ENCODE results near the gene SOD3. TPM values are rescaled to one million over a fixed set of nuclear protein-coding genes. Genes with fewer than 3 reads are reported as not detected.

The SOD3 gene
- total RNA-seq, 1 experiment from 2014 or later, result 10.7 TPM

DNA sequence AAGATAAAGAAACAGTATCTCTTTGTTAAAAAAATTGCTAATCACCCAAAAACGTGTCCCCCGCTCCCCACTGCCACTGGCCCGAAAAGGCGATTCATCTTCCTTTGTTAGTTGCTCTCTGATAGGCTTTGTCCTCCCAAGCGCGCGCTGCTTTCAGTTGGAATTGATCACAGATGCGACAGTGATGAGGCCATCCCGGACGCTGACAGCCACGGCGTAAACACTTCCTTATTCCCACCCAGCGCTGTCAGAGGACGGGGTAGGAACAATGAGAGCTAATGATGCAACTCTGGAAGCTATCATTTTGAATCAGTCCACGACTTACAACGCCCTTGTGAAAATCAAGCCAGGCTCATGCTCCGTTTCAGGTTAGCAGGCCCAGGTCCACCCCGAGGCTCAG is 21.4 kb downstream of the SOD3 start:
- ATAC-seq, result no peak
- no peak overlapping the region for H3K4me3 ChIP-seq (ENCODE audit: low read length)
- H3K9ac ChIP-seq (ENCODE audit: low read length), result no peak overlapping the region
- no peak overlapping the region for H3K4me2 ChIP-seq (ENCODE audit: low read length)
- H3K79me2 ChIP-seq (ENCODE audit: low read length), result no peaks in the 10 kb centered on the region
- intact Hi-C loops (cut with micrococcal nuclease), result no loop called here
- H3K4me1 ChIP-seq (ENCODE audit: insufficient read depth, low read length), result no peaks in the 10 kb centered on the region
- H2AFZ ChIP-seq (ENCODE audit: low read length), result no peak overlapping the region
- ChIA-PET POLR2A (ENCODE audit: unreplicated experiment) (no interaction called here), CTCF (no interaction called here)
- H3K27me3 ChIP-seq (ENCODE audit: low read length), result no peaks in the 10 kb centered on the region
- no peaks in the 10 kb centered on the region for H3K9me2 ChIP-seq (replicated peaks; ENCODE audit: low read length)
- H3F3A ChIP-seq (ENCODE audit: low read length, unreplicated experiment), result no peaks in the 10 kb centered on the region
- no peak overlapping the region for H3K27ac ChIP-seq (ENCODE audit: low read length)
- H3K9me3 ChIP-seq (ENCODE audit: low read length), result no peaks in the 10 kb centered on the region
- H4K20me1 ChIP-seq (ENCODE audit: low read length), result no peaks in the 10 kb centered on the region
- H3K36me3 ChIP-seq (ENCODE audit: low read depth, low read length), result no peaks in the 10 kb centered on the region
- BruUV-seq (replicated peaks), result no TSS peak
- TF ChIP-seq, protein P1, sequence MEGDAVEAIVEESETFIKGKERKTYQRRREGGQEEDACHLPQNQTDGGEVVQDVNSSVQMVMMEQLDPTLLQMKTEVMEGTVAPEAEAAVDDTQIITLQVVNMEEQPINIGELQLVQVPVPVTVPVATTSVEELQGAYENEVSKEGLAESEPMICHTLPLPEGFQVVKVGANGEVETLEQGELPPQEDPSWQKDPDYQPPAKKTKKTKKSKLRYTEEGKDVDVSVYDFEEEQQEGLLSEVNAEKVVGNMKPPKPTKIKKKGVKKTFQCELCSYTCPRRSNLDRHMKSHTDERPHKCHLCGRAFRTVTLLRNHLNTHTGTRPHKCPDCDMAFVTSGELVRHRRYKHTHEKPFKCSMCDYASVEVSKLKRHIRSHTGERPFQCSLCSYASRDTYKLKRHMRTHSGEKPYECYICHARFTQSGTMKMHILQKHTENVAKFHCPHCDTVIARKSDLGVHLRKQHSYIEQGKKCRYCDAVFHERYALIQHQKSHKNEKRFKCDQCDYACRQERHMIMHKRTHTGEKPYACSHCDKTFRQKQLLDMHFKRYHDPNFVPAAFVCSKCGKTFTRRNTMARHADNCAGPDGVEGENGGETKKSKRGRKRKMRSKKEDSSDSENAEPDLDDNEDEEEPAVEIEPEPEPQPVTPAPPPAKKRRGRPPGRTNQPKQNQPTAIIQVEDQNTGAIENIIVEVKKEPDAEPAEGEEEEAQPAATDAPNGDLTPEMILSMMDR (conservative IDR thresholded peaks at IDR 0.05; ENCODE audit: low read depth, low read length), result no peak
- TF ChIP-seq EZH2phosphoT487 (IDR thresholded peaks at IDR 0.05; ENCODE audit: borderline replicate concordance, low read length), result no peak
- no peak for TF ChIP-seq EZH2 (IDR thresholded peaks at IDR 0.05; ENCODE audit: low read length, unreplicated experiment)
- no peak for DNase-seq

DNA sequence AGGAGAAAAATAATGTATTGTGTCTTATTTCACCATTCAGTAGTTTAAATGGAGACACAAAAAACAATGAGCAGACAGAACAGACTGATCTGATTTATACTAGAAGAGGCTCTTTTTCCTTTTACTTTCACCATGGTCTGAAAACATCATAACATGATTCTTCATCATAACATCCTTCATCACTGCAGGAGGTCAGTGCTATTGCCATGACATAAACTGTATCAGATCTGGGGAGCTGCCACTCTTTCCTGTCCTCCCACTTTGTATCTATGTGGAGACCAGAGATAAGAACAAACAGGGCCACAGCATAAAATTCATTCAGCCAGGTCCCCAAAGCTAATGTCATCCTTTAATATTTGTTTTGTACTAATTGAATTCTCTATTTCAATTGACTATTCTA is 25.2 kb downstream of the SOD3 start:
- TF ChIP-seq, protein P1 (conservative IDR thresholded peaks at IDR 0.05; ENCODE audit: low read depth, low read length), result no peak
- TF ChIP-seq EZH2phosphoT487 (IDR thresholded peaks at IDR 0.05; ENCODE audit: borderline replicate concordance, low read length) (no peak), EZH2 (IDR thresholded peaks at IDR 0.05; ENCODE audit: low read length, unreplicated experiment) (no peak)
- ChIA-PET CTCF (no interaction called here), POLR2A (ENCODE audit: unreplicated experiment) (no interaction called here)

DNA sequence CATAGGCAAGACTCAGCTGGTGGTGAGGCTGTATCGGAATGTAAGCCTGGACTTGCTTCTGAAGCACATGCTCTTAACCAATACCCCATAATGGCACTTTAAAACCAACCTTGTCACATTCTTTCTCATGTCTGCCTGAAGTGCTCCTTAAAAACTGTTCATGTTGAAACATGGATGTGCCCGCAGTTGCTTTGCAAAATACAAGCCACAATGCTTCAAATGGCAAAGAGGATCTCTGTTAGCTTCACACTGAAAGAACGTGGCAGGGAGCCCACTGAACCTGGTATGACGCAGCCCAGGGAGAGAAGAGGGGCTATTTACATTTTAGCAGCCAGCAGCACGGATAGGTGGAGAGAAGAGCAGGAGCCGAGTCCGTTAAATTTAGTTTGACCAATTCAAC is 29.3 kb downstream of the SOD3 start:
- no peaks in the 10 kb centered on the region for H3K4me1 ChIP-seq (ENCODE audit: insufficient read depth, low read length)
- BruUV-seq (replicated peaks), result no TSS peak
- H3K27ac ChIP-seq (ENCODE audit: low read length), result no peak overlapping the region
- POLR2A ChIA-PET (ENCODE audit: unreplicated experiment), result no interaction called here
- H3K9me2 ChIP-seq (replicated peaks; ENCODE audit: low read length), result no peaks in the 10 kb centered on the region
- no peak for TF ChIP-seq EZH2 (IDR thresholded peaks at IDR 0.05; ENCODE audit: low read length, unreplicated experiment)
- no peak for TF ChIP-seq EZH2phosphoT487 (IDR thresholded peaks at IDR 0.05; ENCODE audit: borderline replicate concordance, low read length)
- TF ChIP-seq, protein P1 (conservative IDR thresholded peaks at IDR 0.05; ENCODE audit: low read depth, low read length), result no peak
- H3K9me3 ChIP-seq (ENCODE audit: low read length), result no peaks in the 10 kb centered on the region
- H3K79me2 ChIP-seq (ENCODE audit: low read length), result no peaks in the 10 kb centered on the region
- no peaks in the 10 kb centered on the region for H3F3A ChIP-seq (ENCODE audit: low read length, unreplicated experiment)
- H2AFZ ChIP-seq (ENCODE audit: low read length), result no peak overlapping the region
- no peak overlapping the region for H3K9ac ChIP-seq (ENCODE audit: low read length)
- CTCF ChIA-PET, result no interaction called here
- no peaks in the 10 kb centered on the region for H3K27me3 ChIP-seq (ENCODE audit: low read length)
- ATAC-seq, result no peak
- no peak overlapping the region for H3K4me3 ChIP-seq (ENCODE audit: low read length)
- no peaks in the 10 kb centered on the region for H3K36me3 ChIP-seq (ENCODE audit: low read depth, low read length)
- no peaks in the 10 kb centered on the region for H4K20me1 ChIP-seq (ENCODE audit: low read length)
- H3K4me2 ChIP-seq (ENCODE audit: low read length), result no peak overlapping the region
- intact Hi-C loops (cut with micrococcal nuclease), result no loop called here
- no peak for DNase-seq

More for the DNA sequence above, 25.2 kb downstream of the SOD3 start:
- no peaks in the 10 kb centered on the region for H3K4me1 ChIP-seq (ENCODE audit: insufficient read depth, low read length)
- no peak overlapping the region for H2AFZ ChIP-seq (ENCODE audit: low read length)
- H3K4me2 ChIP-seq (ENCODE audit: low read length), result no peak overlapping the region
- H3F3A ChIP-seq (ENCODE audit: low read length, unreplicated experiment), result no peaks in the 10 kb centered on the region
- H3K9ac ChIP-seq (ENCODE audit: low read length), result no peak overlapping the region
- H3K9me3 ChIP-seq (ENCODE audit: low read length), result no peaks in the 10 kb centered on the region
- no peak for ATAC-seq
- no peak for DNase-seq
- no peak overlapping the region for H3K27ac ChIP-seq (ENCODE audit: low read length)
- H3K36me3 ChIP-seq (ENCODE audit: low read depth, low read length), result no peaks in the 10 kb centered on the region
- H3K79me2 ChIP-seq (ENCODE audit: low read length), result no peaks in the 10 kb centered on the region
- no peak overlapping the region for H3K4me3 ChIP-seq (ENCODE audit: low read length)
- H3K9me2 ChIP-seq (replicated peaks; ENCODE audit: low read length), result no peaks in the 10 kb centered on the region
- BruUV-seq (replicated peaks), result no TSS peak
- H3K27me3 ChIP-seq (ENCODE audit: low read length), result no peaks in the 10 kb centered on the region
- intact Hi-C loops (cut with micrococcal nuclease), result no loop called here
- no peaks in the 10 kb centered on the region for H4K20me1 ChIP-seq (ENCODE audit: low read length)

Data from PC-3 (cell line).